Measurements from ENCODE around the gene PSMG1.
"Not testable (repeated sequence)": the region's sequence is repeated elsewhere in the genome, so short reads cannot be mapped to it uniquely, and the experiment has no call there.

PSMG1 gene

GRCh38 chr21:39188521-39189139 is 5.4 kb upstream of the PSMG1 start:
- no peak for DNase-seq (ENCODE audit: low read depth in 2 of 2)

GRCh38 chr21:39187141-39187540 is 3.9 kb upstream of the PSMG1 start:
- DNase-seq (ENCODE audit: low read depth in 2 of 2), result no peak

GRCh38 chr21:39186676-39187075 is 3.4 kb upstream of the PSMG1 start:
- no peak for DNase-seq (ENCODE audit: low read depth in 2 of 2)

- DNase-seq (ENCODE audit: low read depth in 2 of 2), result no peak
Measured at GRCh38 chr21:39185157-39185556, 1.9 kb upstream of the PSMG1 start.

- no peak for DNase-seq (ENCODE audit: low read depth in 2 of 2)
Measured at GRCh38 chr21:39184050-39184980, 1.1 kb upstream of the PSMG1 start.

- DNase-seq (ENCODE audit: low read depth in 2 of 2), result no peak
Measured at GRCh38 chr21:39182484-39183271, 573 bp downstream of the PSMG1 start.

GRCh38 chr21:39182016-39182415 is 1.2 kb downstream of the PSMG1 start:
- DNase-seq (ENCODE audit: low read depth in 2 of 2), result no peak

- no peak for DNase-seq (ENCODE audit: low read depth in 2 of 2)
Measured at GRCh38 chr21:39181205-39181818, 1.9 kb downstream of the PSMG1 start.

GRCh38 chr21:39180429-39181019 is 2.7 kb downstream of the PSMG1 start:
- DNase-seq (ENCODE audit: low read depth in 2 of 2), result no peak

- DNase-seq (ENCODE audit: low read depth in 2 of 2), result no peak
Measured at GRCh38 chr21:39178421-39178820, 4.8 kb downstream of the PSMG1 start.

GRCh38 chr21:39176271-39176709 is 7.0 kb downstream of the PSMG1 start:
- DNase-seq (ENCODE audit: low read depth in 2 of 2), result no peak

GRCh38 chr21:39175665-39176064 is 7.6 kb downstream of the PSMG1 start:
- DNase-seq (ENCODE audit: low read depth in 2 of 2), result no peak

- DNase-seq (ENCODE audit: low read depth in 2 of 2), result no peak
Measured at GRCh38 chr21:39175154-39175553, 8.1 kb downstream of the PSMG1 start.

- DNase-seq (ENCODE audit: low read depth in 2 of 2), result no peak
Measured at GRCh38 chr21:39173716-39174680, 9.3 kb downstream of the PSMG1 start.

- DNase-seq (ENCODE audit: low read depth in 2 of 2), result no peak
Measured at GRCh38 chr21:39169906-39170305, 13.3 kb downstream of the PSMG1 start.

GRCh38 chr21:39168800-39169199 is 14.5 kb downstream of the PSMG1 start:
- no peak for DNase-seq (ENCODE audit: low read depth in 2 of 2)

GRCh38 chr21:39164523-39164922 is 18.7 kb downstream of the PSMG1 start:
- no peak for DNase-seq (ENCODE audit: low read depth in 2 of 2)

- DNase-seq (ENCODE audit: low read depth in 2 of 2), result no peak
Measured at GRCh38 chr21:39161064-39161463, 22.2 kb downstream of the PSMG1 start.

GRCh38 chr21:39159342-39160063 is 23.7 kb downstream of the PSMG1 start:
- no peak for DNase-seq (ENCODE audit: low read depth in 2 of 2)

- not testable (repeated sequence) for DNase-seq (ENCODE audit: low read depth in 2 of 2)
Measured at GRCh38 chr21:39157241-39157640, 26.0 kb downstream of the PSMG1 start.

Measured in activated CD8-positive, alpha-beta memory T cell treated with anti-CD3 and anti-CD28 coated beads for 4 hours (primary cell).